Gastroesophageal sphincter (tissue), 3 donors: ENCODE data around the gene RNLS.

Experiments
- CTCF ChIP-seq, 4 experiments: fragments of 200-600 bp in 2 of 4; fragments of 450-650 bp in 2 of 4; sonication (generic) in 1 of 4; IDR thresholded peaks; one replicate each; pipeline ENCODE4 v1.5.1; 2017 to 2019; ENCODE audit warnings: antibody characterized with exemption in 4 of 4, mild to moderate bottlenecking in 2 of 4, moderate library complexity in 2 of 4
- EP300 ChIP-seq: sonication (generic); formaldehyde crosslinking; IDR thresholded peaks from one replicate; pipeline ENCODE4 v1.6.1; 2017; ENCODE audit warnings: antibody characterized with exemption, mild to moderate bottlenecking
- POLR2A ChIP-seq, 2 donors: fragments of 450-650 bp; IDR thresholded peaks; one replicate each; pipeline ENCODE4 v1.6.1; 2017; ENCODE audit warnings: antibody characterized with exemption in 2 of 2, mild to moderate bottlenecking in 2 of 2, moderate library complexity in 1 of 2
- POLR2AphosphoS5 ChIP-seq: sonication (generic); formaldehyde crosslinking; IDR thresholded peaks from one replicate; pipeline ENCODE4 v1.6.1; 2017; ENCODE audit warnings: antibody characterized with exemption

GRCh38 chr10:88538048-88538447 lies 45.1 kb downstream of the RNLS start:
- TF ChIP-seq POLR2A (IDR thresholded peaks at IDR 0.05) = no peak
- TF ChIP-seq CTCF (IDR thresholded peaks at IDR 0.05) = no peak
- no peak for TF ChIP-seq EP300
- peak; percentile 62 for TF ChIP-seq POLR2AphosphoS5
